K562 (cell line): ENCODE results near the gene FCGR3A. TPM values are rescaled to one million over a fixed set of nuclear protein-coding genes. Genes with fewer than 3 reads are reported as not detected.
"Not testable (repeated sequence)": the region's sequence is repeated elsewhere in the genome, so short reads cannot be mapped to it uniquely, and the experiment has no call there.

ENCODE experiments used
- ATAC-seq: fragments of 200-7000 bp; cut with Tn5 transposase; 3 replicates; pipeline ENCODE4 v1.9.1; 2020; ENCODE audit warnings: moderate library complexity
- BruUV-seq: library from RNA; stranded (reverse); fragments of 400-500 nt; replicated peaks from 2 replicates; lab custom pipeline; 2021; lab: Mats Ljungman, UMichigan
- CTCF ChIA-PET: fragments of 300-600 bp; formaldehyde crosslinking; extraction: SDS; loops from one replicate; lab custom pipeline; 2021; ENCODE audit warnings: low intra/inter-chr PET ratio; lab: Yijun Ruan, JAX
- POLR2A ChIA-PET: fragments of 300-600, 350-650 bp; sonication (Branson Sonifier 250); formaldehyde crosslinking; extraction: SDS; loops from one replicate; lab custom pipeline; 2021; ENCODE audit warnings: antibody characterized with exemption, inconsistent platforms; lab: Yijun Ruan, JAX
- DNase-seq, 4 experiments: peaks; one replicate each; pipeline versions ENCODE4 v3.0.0 to v3.0.0-alpha.2; 2011 to 2018; ENCODE audit warnings: low spot score in 3 of 4, mixed read lengths in 3 of 4; ENCODE audit errors: extremely low read depth in 1 of 4
- FAIRE-seq: peaks from 2 replicates; lab custom pipeline; 2011; peaks lifted over from hg19 to GRCh38; lab: Jason Lieb, UNC
- H2AFZ ChIP-seq: 2 replicates; pipeline ENCODE4 v1.6.0; 2011; ENCODE audit warnings: low read depth, low read length, control low read depth, inconsistent platforms
- H3K27ac ChIP-seq: fragments of 200-600 bp; 3 replicates; pipeline ENCODE4 v1.8.0; 2011; ENCODE audit warnings: low read depth, mild to moderate bottlenecking, control low read depth, inconsistent platforms, low read length, moderate library complexity, mixed read lengths; ENCODE audit errors: extremely low read depth
- H3K27me3 ChIP-seq, 2 experiments: fragments of 300-600 bp in 1 of 2; 2 replicates in 1 of 2; 3 replicates in 1 of 2; pipeline versions ENCODE4 v1.6.0 to v1.8.0; 2011; ENCODE audit warnings: inconsistent platforms in 2 of 2, low read length in 2 of 2, mild to moderate bottlenecking in 1 of 2, mixed read lengths in 1 of 2, moderate library complexity in 1 of 2; ENCODE audit not compliant: control insufficient read depth in 2 of 2, insufficient read depth in 2 of 2
- H3K36me3 ChIP-seq: fragments of 300-600 bp; 3 replicates; pipeline ENCODE4 v1.8.0; 2011; ENCODE audit warnings: mild to moderate bottlenecking, low read length, inconsistent platforms; ENCODE audit not compliant: control insufficient read depth, insufficient read depth
- H3K4me1 ChIP-seq, 2 experiments: fragments of 200-600 bp in 1 of 2; replicated peaks in 1 of 2; 2 replicates in 1 of 2; 3 replicates in 1 of 2; pipeline versions ENCODE4 v1.5.1 to v1.8.0; 2011; ENCODE audit warnings: inconsistent platforms in 2 of 2, low read length in 2 of 2, mild to moderate bottlenecking in 1 of 2, mixed read lengths in 1 of 2, moderate library complexity in 1 of 2; ENCODE audit not compliant: control insufficient read depth in 2 of 2, insufficient read depth in 2 of 2
- H3K4me2 ChIP-seq: 2 replicates; pipeline ENCODE4 v1.6.1; 2011; ENCODE audit warnings: low read length, control low read depth, inconsistent platforms, mixed read lengths; ENCODE audit not compliant: insufficient read depth
- H3K4me3 ChIP-seq: fragments of 200-600 bp; sonication (generic), shearing (Covaris generic); 2 replicates; pipeline ENCODE4 v1.5.1; 2016; ENCODE audit warnings: control low read depth, inconsistent platforms
- H3K79me2 ChIP-seq: fragments of 200-600 bp; 3 replicates; pipeline ENCODE4 v1.8.0; 2011; ENCODE audit warnings: low read length, inconsistent platforms; ENCODE audit not compliant: control insufficient read depth, insufficient read depth
- H3K9ac ChIP-seq, 2 experiments: 2 replicates each; pipeline versions ENCODE4 v1.6.0 to v1.6.1; 2011; ENCODE audit warnings: low read depth in 2 of 2, low read length in 2 of 2, control low read depth in 1 of 2, inconsistent platforms in 1 of 2, mild to moderate bottlenecking in 1 of 2, mixed read lengths in 1 of 2; ENCODE audit not compliant: insufficient read depth in 1 of 2
- H3K9me1 ChIP-seq: one replicate; pipeline ENCODE4 v1.6.0; 2011; ENCODE audit warnings: inconsistent platforms, mild to moderate bottlenecking, low read length, moderate library complexity; ENCODE audit not compliant: control insufficient read depth, insufficient read depth
- H3K9me3 ChIP-seq: replicated peaks from 2 replicates; pipeline ENCODE4 v1.5.1; 2011; ENCODE audit warnings: low read depth, low read length, inconsistent platforms; ENCODE audit not compliant: control insufficient read depth, insufficient read depth
- H4K20me1 ChIP-seq: replicated peaks from 2 replicates; pipeline ENCODE4 v1.6.1; 2011; ENCODE audit warnings: low read length, inconsistent platforms, mixed read lengths; ENCODE audit not compliant: control insufficient read depth, insufficient read depth
- WGBS: fragments of 100-300 bp; shearing (Covaris generic); methylation state at CpG from one replicate; pipeline ENCODE4 v1.1.6; 2016; ENCODE audit warnings: low coverage, mixed read lengths; ENCODE audit not compliant: insufficient coverage; ENCODE audit errors: missing lambda C conversion rate; 5-methylcytosine and 5-hydroxymethylcytosine counted together
- in situ Hi-C: fragments of 300-500 bp; cut with MboI; formaldehyde crosslinking; loops from 4 replicates; pipeline ENCODE4 v1.15.0; 2018; ENCODE audit warnings: inconsistent platforms, mixed read lengths
- intact Hi-C: fragments of 100-400 bp; cut with micrococcal nuclease; formaldehyde crosslinking; loops from 2 replicates; pipeline ENCODE4 v1.14.2; 2022
- polyA plus RNA-seq, 8 experiments: library from polyadenylated mRNA; depleted of rRNA in 4 of 8; stranded (reverse) in 5 of 8; unstranded in 3 of 8; fragments of >200 nt; fragmentation: Nextera tagmentation in 2 of 8; fragmentation: Illumina TruSeq in 1 of 8; extraction: Ambion mirVana in 2 of 8; extraction: Trizol in 1 of 8; gene quantifications; 2 replicates each; pipeline versions ENCODE4 v1.2.1 to v1.2.3, GENCODE V29; 2011 to 2014; ENCODE audit warnings: inconsistent platforms in 1 of 8, missing spikeins in 1 of 8
- total RNA-seq, 7 experiments: library from RNA; depleted of rRNA in 6 of 7; stranded (reverse); fragments of >200 nt in 6 of 7; fragmentation: Illumina TruSeq in 2 of 7; extraction: Trizol in 2 of 7; gene quantifications; 2 replicates each; pipeline versions ENCODE4 v1.2.1 to v1.2.3, GENCODE V29; 2011 to 2021; ENCODE audit warnings: low replicate concordance in 1 of 7
- TF ChIP-seq, protein P1 (sequence below): fragments of 450-650 bp; IDR thresholded peaks from 2 replicates; pipeline ENCODE4 v1.6.1; 2017; ENCODE audit warnings: antibody characterized with exemption, mild to moderate bottlenecking

Gene FCGR3A
- total and polyA plus RNA-seq, 9 of the 15 experiments (the other 6 are each of a cell fraction or from before 2014, with no cell fraction given), result 0.04 to 0.29 (median 0.14) TPM; not detected in 3

DNA sequence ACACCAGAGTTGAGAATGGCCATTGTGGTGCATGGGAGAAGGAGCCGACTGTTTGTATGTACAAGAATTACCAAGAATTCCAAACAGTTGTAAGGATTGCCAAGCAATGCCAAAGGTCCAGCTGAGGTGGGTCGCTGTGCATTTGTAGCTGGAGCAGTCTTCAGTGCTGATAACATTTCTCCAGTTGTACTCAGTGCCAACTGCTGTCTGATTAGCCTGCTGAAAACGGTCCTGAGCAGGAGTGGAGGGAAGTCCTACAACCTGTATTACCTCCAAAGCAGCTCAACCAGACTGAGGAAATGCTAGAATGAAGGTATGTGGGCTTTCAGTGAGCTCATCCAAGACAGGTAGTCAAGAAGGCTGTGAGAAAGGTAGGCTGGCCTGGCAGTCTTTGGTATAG lies 6.5 kb upstream of the FCGR3A start:
- Histone ChIP-seq H2AFZ (peak overlapping the region; percentile 79), H3K4me1 (peaks cover 3 to 21% of the 10 kb centered on the region in 2 experiments; a peak in 3 of 5 replicates), H3K4me2 (peak overlapping the region; percentile 37; the same call in 1 of the 2 replicates)
- H4K20me1 ChIP-seq, BruUV-seq, intact Hi-C loops, H3K9ac ChIP-seq, H3K27me3 ChIP-seq, FAIRE-seq, H3K9me1 ChIP-seq, H3K27ac ChIP-seq, H3K4me3 ChIP-seq, H3K9me3 ChIP-seq, H3K79me2 ChIP-seq, DNase-seq, CTCF ChIA-PET, H3K36me3 ChIP-seq, POLR2A ChIA-PET, ATAC-seq: not testable (repeated sequence)
- WGBS, result 33% methylated on average over 3 of the region's 3 CpGs
- TF ChIP-seq, protein P1, sequence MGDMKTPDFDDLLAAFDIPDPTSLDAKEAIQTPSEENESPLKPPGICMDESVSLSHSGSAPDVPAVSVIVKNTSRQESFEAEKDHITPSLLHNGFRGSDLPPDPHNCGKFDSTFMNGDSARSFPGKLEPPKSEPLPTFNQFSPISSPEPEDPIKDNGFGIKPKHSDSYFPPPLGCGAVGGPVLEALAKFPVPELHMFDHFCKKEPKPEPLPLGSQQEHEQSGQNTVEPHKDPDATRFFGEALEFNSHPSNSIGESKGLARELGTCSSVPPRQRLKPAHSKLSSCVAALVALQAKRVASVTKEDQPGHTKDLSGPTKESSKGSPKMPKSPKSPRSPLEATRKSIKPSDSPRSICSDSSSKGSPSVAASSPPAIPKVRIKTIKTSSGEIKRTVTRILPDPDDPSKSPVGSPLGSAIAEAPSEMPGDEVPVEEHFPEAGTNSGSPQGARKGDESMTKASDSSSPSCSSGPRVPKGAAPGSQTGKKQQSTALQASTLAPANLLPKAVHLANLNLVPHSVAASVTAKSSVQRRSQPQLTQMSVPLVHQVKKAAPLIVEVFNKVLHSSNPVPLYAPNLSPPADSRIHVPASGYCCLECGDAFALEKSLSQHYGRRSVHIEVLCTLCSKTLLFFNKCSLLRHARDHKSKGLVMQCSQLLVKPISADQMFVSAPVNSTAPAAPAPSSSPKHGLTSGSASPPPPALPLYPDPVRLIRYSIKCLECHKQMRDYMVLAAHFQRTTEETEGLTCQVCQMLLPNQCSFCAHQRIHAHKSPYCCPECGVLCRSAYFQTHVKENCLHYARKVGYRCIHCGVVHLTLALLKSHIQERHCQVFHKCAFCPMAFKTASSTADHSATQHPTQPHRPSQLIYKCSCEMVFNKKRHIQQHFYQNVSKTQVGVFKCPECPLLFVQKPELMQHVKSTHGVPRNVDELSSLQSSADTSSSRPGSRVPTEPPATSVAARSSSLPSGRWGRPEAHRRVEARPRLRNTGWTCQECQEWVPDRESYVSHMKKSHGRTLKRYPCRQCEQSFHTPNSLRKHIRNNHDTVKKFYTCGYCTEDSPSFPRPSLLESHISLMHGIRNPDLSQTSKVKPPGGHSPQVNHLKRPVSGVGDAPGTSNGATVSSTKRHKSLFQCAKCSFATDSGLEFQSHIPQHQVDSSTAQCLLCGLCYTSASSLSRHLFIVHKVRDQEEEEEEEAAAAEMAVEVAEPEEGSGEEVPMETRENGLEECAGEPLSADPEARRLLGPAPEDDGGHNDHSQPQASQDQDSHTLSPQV, result peak; percentile 36; the same call in 1 of the 2 replicates
- in situ Hi-C loops, result loop anchor here (5.0 kb wide), 1 partner anchor 81 kb away; no protein-coding TSS in a partner anchor
